GM12892 (cell line): Measurements from ENCODE around the gene RNF128.
"Not testable (repeated sequence)": the region's sequence is repeated elsewhere in the genome, so short reads cannot be mapped to it uniquely, and the experiment has no call there.

ENCODE experiments used
- POLR2A ChIP-seq: IDR thresholded peaks from 2 replicates; pipeline ENCODE4 v1.6.1; 2011; ENCODE audit warnings: low read depth, low read length, control low read depth
- POLR2AphosphoS5 ChIP-seq: IDR thresholded peaks from 2 replicates; pipeline ENCODE4 v1.6.1; 2011; ENCODE audit warnings: low read depth, low read length, control low read depth
- TAF1 ChIP-seq: IDR thresholded peaks from 2 replicates; pipeline ENCODE4 v1.6.1; 2011; ENCODE audit warnings: low read depth, mild to moderate bottlenecking, control low read depth, low read length, borderline replicate concordance

GRCh38 chrX:106812930-106813329 lies 86.4 kb downstream of the RNF128 start:
- not testable (repeated sequence) for TF ChIP-seq POLR2A, POLR2AphosphoS5, TAF1
